GM12872 (cell line): Measurements from ENCODE around the gene CXXC4.

ENCODE experiments used
- TF ChIP-seq, protein P1 (sequence below): IDR thresholded peaks from 3 replicates; pipeline ENCODE4 v1.5.1; 2011; ENCODE audit warnings: low read depth, mild to moderate bottlenecking, low read length, moderate library complexity; ENCODE audit not compliant: insufficient read depth

Gene CXXC4

DNA sequence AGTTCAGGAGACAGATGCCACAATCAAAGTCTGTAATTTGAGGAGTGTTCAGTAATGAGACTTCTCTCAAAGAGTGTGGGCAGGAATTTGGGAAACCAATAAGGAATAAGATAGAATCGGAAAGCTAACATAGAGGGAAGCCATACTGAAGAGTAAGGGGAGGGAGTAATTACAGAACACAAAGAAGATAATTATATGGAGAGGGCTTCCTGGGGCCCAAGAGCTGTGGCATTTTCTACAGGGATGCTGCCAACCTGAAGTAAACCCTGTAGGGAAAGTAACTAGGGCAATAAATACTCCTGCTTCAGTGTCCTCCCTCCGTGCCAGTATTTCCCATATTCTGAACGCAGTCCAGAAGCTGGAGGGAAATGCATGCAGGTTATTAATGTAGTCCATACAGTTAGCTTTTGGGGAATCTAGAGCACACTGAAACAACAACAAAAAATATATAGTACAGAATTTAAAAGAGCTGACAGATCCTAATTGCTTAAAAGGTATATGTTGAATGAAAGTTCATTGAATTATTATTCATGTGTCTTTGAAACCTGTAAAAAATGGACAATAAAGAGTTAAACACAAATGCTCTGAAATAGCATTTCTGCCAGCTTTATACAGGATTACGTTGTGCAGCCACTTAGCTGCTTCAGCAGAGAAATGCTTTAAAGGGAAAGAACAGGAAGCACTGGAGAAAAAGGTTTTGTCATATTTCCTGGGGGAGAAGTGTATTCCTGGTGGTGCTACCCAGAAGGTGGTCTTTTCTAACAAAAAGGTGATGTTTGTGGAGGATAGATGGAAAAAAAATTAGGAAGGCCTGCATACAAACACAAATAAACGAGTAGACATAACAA is 48.0 kb downstream of the CXXC4 start:
- TF ChIP-seq, protein P1, sequence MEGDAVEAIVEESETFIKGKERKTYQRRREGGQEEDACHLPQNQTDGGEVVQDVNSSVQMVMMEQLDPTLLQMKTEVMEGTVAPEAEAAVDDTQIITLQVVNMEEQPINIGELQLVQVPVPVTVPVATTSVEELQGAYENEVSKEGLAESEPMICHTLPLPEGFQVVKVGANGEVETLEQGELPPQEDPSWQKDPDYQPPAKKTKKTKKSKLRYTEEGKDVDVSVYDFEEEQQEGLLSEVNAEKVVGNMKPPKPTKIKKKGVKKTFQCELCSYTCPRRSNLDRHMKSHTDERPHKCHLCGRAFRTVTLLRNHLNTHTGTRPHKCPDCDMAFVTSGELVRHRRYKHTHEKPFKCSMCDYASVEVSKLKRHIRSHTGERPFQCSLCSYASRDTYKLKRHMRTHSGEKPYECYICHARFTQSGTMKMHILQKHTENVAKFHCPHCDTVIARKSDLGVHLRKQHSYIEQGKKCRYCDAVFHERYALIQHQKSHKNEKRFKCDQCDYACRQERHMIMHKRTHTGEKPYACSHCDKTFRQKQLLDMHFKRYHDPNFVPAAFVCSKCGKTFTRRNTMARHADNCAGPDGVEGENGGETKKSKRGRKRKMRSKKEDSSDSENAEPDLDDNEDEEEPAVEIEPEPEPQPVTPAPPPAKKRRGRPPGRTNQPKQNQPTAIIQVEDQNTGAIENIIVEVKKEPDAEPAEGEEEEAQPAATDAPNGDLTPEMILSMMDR: no peak

DNA sequence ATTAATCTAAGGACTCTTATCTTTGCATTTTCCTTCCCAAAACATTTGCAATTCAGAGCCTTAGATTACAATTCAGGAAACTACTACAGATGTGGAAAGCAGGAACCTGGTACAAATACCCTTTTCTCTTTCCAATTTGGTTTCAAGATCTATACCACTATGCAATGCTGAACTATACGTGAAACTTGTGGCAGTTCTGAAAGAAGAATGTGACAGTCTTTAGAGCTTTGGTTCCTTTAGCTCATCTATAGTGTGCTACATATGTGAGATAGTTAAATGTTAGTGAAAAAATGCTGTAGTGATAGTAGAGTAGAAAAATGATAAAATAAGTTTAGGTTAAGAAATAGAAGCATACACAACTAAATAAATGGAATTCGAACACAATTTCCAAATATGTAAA is 50.0 kb downstream of the CXXC4 start:
- TF ChIP-seq, protein P1: no peak

DNA sequence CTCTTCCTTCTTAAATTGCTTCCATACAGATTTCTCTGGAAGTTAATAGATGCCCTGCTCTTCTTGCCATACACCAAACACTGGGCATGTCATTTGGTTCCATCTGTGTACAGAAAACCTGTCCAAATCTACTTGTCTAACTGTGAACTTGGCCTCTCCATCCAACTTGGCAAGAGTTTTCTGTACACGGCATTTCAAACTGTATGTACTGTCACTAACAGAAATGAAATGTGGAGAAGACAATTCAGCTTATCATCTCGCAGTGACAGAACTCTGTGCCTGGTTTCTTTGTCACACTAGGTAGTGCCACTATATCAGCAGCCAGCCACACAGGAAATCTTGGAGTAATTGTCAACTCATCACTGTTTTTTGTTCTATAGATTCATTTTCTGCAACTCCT is 58.2 kb downstream of the CXXC4 start:
- TF ChIP-seq, protein P1: no peak

DNA sequence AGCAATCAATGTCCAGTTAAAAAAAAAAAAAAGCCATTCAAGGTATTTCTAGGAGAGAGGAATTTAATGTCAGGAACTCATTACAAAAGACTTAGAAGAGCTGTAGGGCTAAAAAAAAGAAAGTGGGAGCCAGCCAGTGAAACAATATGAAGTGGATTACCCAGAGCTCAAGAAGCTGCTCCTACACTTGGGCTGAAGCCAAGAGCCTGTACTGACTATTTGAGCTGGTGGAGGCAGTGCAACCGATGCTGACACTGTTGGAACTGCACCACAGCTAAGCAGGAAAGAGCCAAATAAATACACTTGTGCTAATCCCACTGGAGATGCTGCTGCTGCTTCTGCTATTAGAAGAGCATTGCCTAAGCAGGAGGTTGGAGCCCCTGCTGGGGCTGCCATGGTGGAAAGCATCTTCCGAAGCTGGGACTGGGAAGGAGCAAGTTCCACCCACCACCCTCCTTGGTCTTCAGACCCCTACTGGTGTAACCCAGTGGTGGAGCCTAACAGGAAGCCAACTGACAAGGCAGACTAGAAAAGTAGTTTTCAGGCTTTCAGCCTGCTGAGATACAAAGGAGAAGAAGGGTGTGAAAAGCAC is 65.4 kb downstream of the CXXC4 start:
- TF ChIP-seq, protein P1: no peak

DNA sequence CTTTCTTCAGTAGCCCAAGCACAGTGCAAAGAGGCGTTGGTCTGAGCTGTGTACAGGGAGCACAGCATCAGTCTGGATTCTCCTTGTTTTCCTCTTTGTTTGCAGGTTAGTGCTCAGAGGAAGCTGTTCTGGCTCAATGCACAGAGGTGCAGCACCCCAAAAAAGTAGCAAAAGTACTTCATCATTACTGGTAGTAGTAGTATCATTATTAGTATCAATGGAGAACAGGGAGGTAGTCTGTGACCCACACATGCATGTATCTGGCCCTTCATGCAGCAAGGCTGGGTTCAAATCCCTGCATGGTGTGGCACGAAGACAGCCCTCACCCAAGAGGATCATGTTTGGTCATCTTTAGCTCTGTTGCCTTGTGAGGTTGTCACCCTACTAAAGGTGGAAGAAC is 68.7 kb downstream of the CXXC4 start:
- TF ChIP-seq, protein P1: no peak

DNA sequence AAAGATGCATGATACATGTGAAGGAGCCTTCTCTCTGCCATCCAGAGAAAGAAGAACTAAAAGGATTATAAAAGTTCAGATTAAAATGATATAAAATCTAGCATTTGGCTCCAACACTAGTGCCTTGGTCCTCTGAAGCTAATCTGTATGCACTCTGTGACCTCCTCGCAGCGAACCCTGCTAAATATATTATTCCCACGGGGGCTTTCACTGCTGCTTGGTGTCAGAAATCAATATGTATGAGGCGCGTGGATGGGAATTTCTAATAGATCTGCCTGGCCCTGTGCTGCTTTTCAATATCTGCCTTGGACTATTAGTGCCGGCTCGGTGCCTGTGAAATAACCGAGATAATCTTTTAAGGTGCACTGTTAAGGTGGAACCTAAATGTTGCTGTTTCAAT is 69.7 kb downstream of the CXXC4 start:
- TF ChIP-seq, protein P1: no peak

DNA sequence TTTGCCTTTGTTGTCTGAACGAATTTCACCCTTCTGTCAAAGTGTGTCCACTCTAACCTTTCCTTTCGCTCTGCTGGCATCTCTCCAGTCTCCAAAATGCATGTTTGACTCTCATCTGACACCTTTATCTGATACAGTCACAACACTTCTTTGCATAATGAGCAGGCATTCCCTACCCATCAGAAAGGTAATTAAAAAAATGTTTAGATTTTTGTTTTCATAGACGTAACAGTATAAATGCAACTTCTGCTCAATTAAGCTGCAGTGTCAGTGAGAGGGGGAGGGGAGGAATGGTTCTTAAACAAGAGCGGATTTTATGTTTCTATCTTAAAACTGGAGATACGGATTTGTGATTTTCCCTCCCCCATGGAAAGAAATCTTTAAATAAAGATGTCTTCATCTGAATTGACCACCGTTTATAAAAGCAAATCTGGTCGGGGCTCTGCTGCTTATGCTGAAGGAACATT is 70.2 kb downstream of the CXXC4 start:
- TF ChIP-seq, protein P1: no peak
